HG03378 (cell line): ENCODE results near the gene APOL1.

Experiments
- ATAC-seq: cut with Tn5 transposase; IDR thresholded peaks from one replicate; pipeline ENCODE4 v1.9.1; 2021; ENCODE audit warnings: mild to moderate bottlenecking, moderate library complexity; ENCODE audit not compliant: unreplicated experiment

The APOL1 gene

GRCh38 chr22:36305813-36306212 lies 52.9 kb downstream of the APOL1 start:
- no peak for ATAC-seq

GRCh38 chr22:36306227-36306626 lies 53.3 kb downstream of the APOL1 start:
- ATAC-seq, result no peak

- ATAC-seq, result no peak
These were observed 55.9 kb downstream of the APOL1 start for GRCh38 chr22:36308880-36309279.

GRCh38 chr22:36311386-36312085 lies 58.6 kb downstream of the APOL1 start:
- ATAC-seq, result no peak

GRCh38 chr22:36315325-36315724 lies 62.4 kb downstream of the APOL1 start:
- ATAC-seq, result no peak

- ATAC-seq, result no peak
These were observed 63.5 kb downstream of the APOL1 start for GRCh38 chr22:36316419-36316818.
